Right ventricle myocardium inferior (tissue), 1 donor: Measurements from ENCODE around the gene RNF138. TPM values are rescaled to one million over a fixed set of nuclear protein-coding genes. Genes with fewer than 3 reads are reported as not detected.

Source experiments
- ATAC-seq: fragments of 200-7000 bp; cut with Tn5 transposase; one replicate; pipeline ENCODE4 v1.9.1; 2020; ENCODE audit warnings: mild to moderate bottlenecking, moderate library complexity
- DNase-seq: peaks from one replicate; pipeline ENCODE4 v3.0.0; 2021; ENCODE audit errors: missing footprints
- intact Hi-C: fragments of 100-400 bp; cut with DNase I; formaldehyde crosslinking; loops from one replicate; pipeline ENCODE4 v1.11.0; 2022
- total RNA-seq: library from RNA; stranded (reverse); fragmentation: NEBNext Ultra II Directional; extraction: Animal tissue kit (Norgen Biotek cat#: 25700); gene quantifications from one replicate; pipeline ENCODE4 v1.2.1, GENCODE V29; 2021
- donor health status: DM: no; HTN: yes; CAD: no; lungs with severe emphysema.

The RNF138 gene
- total RNA-seq, 1 donor from 2014 or later, result 8.0 TPM

DNA sequence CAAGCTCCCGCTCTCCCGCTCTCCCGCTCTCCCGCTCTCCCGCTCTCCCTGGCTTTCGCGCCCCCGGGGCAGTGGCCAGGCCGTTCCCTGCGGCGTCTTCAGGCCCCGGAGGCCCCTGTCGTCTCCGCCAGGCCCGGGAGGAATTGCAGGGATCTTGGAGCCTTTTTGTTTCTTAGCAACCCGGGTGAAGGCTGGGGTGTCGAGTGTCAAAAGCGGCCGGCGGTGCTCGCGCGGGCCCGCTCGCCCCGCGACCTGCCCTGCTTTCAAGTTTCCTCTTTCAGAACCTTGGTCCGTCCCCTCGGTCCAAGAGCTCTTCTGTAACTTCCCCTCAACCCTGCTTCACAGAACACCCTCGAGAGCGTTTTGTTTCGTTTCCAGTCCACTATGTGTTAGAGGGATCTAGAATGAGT, 1.4 kb downstream of the RNF138 start:
- intact Hi-C loops, result loop anchor here (2.0 to 10.0 kb wide), 3 partner anchors 74 to 372 kb away; partner anchors contain the start of genes RNF125 and TRAPPC8
- DNase-seq (peak; percentile 74), ATAC-seq (peak; percentile 1)

DNA sequence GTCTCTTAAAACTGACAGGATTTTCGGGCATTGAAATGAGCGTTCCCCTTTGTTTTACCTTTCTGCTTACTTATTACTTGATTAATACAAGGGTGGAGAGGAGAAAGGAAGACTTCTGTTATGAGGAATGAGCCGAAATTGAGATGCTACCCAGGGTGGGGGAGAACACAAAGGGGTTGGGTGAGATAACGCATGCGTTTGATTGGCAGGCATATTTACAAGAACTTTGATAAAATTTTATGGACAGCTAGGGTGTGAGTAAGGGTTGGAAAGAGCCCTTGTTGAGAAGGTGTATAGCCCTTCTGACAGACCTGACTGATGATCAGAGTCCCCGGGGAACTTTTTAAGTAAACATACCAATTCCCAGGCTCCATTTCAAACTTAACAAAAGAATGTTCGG, 1.8 kb downstream of the RNF138 start:
- ATAC-seq (no peak), DNase-seq (no peak)
- intact Hi-C loops, result loop anchor here (2.0 to 10.0 kb wide), 3 partner anchors 75 to 371 kb away; partner anchors contain the start of genes RNF125 and TRAPPC8

DNA sequence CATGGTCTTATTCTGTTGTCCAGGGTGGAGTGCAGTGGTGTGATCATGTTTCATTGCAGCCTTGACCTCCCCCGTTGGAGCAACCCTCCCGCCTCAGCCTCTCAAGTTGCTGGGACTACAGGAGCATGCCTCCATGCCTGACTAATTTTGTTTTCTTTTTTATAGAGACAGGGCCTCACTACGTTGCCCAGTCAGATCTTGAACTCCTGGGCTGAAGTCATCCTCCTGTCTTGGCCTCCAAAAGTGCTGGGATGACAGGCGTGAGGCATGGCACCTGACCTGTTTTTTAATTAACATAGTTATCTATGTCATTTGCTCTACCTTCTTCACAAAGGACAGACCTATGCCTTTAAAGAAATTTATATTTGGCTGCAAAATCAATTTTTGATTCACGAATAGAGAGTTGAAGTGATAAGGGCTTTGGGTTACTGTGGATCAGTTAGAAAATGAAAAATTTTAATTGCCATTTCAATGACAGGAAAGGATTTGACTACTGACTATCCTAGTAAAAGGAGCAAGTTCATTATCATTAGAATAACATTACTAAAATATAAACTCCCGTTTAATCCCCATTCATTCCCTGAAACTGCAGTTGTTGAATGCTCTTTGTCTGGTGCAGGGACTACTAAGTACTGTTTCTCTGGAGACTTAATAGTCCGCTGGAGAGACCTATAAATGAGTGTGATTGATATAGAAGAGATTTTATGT, 3.7 kb downstream of the RNF138 start:
- intact Hi-C loops, result loop anchor here (10.0 kb wide), 1 partner anchor 369 kb away; no protein-coding TSS in a partner anchor
- no peak for ATAC-seq
- DNase-seq, result no peak

DNA sequence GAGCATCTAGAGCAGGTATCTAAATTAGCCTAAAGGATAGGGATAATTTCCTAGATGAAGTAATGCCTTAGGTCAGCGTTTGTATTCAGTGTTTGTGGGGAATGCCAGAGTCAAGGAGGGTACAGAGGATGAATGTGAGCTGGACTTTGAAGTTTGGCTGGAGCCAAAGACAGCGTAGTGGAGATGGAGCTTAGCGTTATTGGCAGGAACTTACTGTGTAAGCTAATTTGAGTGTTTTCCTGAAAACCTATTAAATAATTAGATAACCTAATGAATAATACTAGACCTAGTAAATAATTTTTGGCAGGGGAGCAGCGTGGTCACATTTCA, 4.2 kb downstream of the RNF138 start:
- ATAC-seq, result no peak
- intact Hi-C loops, result loop anchor here (10.0 kb wide), 1 partner anchor 369 kb away; no protein-coding TSS in a partner anchor

DNA sequence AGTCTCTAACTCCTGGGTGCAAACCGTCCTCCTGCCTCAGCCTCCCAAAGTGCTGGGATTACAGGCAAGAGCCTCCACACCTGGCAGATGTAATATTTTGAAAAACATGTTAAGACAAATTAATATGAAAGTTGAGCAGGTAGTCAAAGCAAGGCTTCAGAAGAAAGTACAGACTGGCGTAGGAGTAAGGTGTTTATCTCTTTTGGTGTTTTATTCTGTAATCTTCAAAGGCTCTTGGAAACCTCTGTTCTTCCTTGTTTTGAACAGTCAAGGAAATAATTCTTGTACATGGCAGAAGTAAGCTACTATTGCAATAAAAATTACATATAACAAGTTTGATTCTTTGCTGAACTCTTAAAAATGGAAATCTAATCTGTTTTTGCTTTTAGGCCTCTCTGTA, 5.3 kb downstream of the RNF138 start:
- DNase-seq, result no peak
- intact Hi-C loops, result loop anchor here (10.0 kb wide), 1 partner anchor 368 kb away; no protein-coding TSS in a partner anchor
- ATAC-seq, result no peak

More for the DNA sequence above, 4.2 kb downstream of the RNF138 start:
- DNase-seq, result no peak

DNA sequence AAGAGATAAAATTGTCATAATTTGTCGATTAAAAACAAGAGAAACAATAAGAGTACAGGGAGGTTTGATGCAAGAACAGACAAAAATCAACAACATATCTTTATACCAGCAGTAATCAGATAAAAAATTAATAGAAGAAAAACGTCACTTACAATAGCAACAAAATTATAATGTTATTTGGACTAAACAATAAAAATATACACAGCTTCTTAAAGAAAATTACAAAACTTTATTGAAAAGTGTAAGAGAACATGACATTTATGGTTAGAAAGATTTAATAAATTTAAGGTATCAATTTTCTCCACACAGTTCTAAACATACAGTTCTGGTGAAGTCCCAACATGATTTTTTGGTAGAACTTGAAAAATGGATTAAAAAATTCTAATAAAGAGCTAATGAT, 12.8 kb downstream of the RNF138 start:
- intact Hi-C loops, result no loop called here

DNA sequence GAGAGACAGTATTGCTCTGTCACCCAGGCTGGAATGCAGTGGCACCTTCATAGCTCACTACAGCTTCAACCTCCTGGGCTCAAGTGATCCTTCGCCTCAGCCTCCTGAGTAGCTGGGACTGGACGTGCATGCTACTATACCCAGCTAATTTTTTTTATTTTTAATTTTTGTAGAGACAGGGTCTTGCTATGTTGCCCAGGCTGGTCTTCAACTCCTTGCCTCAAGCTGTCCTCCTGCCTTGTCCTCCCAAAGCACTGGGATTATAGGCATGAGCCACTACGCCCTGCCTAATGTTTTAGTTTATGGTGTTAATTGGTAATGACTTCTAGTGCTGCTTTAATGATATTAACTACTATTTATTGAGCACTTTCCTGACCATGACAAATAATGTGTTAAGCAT, 18.3 kb downstream of the RNF138 start:
- DNase-seq (no peak), ATAC-seq (no peak)
- intact Hi-C loops, result no loop called here

More for the DNA sequence above, 12.8 kb downstream of the RNF138 start:
- DNase-seq (no peak), ATAC-seq (no peak)

DNA sequence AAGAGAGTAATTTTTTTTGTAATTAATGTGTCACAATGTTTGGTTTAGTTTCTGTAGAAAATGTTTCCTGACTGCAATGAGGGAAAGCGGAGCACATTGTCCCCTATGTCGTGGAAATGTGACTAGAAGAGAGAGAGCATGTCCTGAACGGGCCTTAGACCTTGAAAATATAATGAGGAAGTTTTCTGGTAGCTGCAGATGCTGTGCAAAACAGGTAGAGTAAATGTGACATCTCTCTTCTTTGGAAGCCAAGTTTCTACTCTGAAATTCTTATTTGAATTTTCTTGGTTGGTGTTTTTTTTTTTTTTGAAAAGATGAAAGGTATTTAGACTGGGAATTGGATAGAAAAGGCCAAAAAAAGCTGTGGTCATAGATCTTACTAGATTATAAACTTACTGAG, 20.0 kb downstream of the RNF138 start:
- DNase-seq (no peak), ATAC-seq (no peak)
- intact Hi-C loops, result no loop called here

DNA sequence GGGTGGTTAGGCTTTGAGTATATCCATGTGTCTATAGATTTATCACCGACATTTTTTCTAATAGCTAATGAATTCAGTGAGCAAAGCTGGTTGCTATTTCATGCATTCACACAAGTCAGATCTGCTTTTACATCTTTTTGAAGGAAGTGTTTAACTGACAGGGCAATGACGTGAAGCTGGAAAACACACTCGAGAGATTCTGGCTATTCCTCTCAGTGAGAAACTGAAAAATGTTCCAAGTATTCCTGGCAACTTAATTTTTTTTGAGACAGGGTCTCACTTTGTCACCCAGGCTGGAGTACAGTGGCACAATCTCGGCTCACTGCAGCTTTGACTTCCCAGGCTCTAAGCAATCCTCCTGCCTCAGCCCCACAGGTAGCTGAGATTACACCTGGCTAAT, 21.2 kb downstream of the RNF138 start:
- intact Hi-C loops, result no loop called here
- DNase-seq (no peak), ATAC-seq (no peak)

DNA sequence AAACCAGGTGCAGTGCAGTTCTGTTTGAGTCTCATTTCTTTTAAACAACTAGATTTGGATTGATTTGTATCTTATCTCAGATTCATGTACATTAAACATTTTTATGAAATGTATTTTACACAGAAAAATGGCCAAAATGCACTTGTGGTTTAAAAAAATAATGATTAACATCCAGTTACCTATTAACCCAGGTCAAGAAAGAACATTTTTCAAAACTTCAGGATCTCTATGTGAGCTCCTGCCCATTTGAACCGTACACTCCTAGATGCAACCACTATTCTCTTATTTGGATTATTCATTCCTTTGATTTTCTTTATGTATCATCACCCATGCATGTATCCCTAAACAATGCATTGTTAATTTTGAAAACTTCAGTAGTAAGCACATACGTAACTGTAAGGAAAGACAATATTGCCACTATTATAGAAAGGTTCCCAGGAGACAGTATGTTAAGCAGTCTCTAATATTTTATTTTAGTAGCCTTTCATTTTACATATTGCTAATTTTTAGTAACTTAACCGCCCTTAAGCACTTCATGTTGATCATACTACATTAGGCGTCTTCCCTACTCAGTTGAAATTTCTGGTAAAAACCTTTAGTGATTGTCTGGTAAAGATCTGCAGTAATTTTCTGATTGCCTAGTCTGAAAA, 22.7 kb downstream of the RNF138 start:
- no peak for ATAC-seq
- intact Hi-C loops, result no loop called here
- DNase-seq, result no peak

DNA sequence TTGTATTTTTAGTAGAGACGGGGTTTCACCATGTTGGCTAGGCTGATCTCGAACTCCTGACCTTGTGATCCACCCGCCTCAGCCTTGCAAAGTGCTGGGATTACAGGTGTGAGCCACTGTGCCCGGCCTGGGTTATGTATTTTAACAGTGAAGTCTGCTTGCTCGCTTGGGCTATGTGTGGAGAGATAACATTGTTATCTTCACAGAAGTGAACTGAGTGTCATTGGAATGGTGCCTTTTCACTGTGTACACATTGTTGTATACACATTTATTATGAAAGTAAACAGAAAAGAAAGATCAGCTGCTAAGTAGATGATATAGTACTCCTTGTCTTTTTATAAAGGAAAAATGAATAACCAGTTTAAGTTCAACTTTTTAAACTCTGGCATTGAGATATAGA, 30.4 kb downstream of the RNF138 start:
- no peak for ATAC-seq
- intact Hi-C loops, result no loop called here
- DNase-seq, result no peak

DNA sequence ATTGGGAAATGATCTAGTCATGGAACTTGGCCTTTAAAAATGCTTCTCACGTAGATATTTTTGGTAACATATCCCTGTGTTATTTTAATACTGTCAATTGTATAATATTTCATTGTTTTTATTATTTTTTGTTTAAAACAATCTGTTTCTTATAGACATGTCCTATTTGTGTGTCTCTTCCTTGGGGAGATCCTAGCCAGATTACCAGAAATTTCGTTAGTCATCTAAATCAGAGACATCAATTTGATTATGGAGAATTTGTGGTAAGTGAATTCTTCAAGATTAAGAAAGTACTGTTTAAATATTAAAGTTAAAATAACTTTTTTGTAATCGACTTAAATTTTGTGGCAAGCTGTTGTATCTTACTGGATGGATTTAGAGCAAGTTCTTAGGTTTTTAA, 34.9 kb downstream of the RNF138 start:
- intact Hi-C loops, result no loop called here
- no peak for DNase-seq
- no peak for ATAC-seq

DNA sequence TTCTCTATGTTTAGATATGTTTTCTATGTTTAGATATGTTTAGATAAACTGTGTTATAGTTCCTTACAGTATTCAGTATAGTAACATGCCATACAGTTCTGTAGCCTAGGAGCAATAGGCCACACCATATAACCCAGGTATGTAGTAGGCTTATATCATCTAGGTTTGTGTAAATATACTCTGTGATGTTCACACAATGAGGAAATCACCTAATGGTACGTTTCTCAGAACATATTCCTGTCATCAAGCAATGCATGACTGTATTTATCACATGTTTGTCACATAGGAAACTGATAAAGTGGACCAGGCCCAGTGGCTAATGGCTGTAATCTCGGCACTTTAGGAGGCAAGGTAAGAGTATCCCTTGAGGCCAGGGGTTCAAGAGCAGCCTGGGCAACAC, 44.0 kb downstream of the RNF138 start:
- ATAC-seq, result no peak
- intact Hi-C loops, result no loop called here
- DNase-seq, result no peak

DNA sequence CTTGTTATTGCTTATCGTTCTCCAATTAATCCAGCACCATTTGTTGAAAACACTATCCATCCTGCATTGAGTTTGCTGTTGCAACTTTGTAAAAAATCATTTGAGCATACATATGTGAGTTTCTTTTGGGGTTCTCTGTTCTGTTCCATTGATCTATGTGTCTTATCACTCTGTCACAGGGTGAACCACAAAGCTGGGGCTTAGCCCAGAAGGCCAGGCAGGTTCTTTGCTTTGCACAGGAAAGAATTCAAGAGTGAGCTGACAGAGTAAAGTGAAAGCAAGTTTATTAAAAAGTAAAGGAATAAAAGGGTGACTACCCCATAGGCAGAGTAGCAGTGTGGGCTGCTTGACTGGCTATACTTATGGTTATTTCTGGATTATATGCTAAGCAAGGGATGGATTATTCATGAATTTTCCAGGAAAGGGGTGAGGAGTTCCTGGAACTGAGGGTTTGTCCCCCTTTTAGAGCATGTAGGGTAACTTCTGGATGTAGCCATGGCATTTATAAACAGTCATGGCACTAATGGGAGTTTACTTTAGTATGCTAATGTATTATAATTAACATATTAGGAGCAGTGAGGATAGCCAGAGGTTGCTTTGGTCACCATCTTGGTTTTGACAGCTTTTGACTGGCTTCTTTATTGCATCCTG, 46.8 kb downstream of the RNF138 start:
- ATAC-seq (no peak), DNase-seq (no peak)
- intact Hi-C loops, result no loop called here

DNA sequence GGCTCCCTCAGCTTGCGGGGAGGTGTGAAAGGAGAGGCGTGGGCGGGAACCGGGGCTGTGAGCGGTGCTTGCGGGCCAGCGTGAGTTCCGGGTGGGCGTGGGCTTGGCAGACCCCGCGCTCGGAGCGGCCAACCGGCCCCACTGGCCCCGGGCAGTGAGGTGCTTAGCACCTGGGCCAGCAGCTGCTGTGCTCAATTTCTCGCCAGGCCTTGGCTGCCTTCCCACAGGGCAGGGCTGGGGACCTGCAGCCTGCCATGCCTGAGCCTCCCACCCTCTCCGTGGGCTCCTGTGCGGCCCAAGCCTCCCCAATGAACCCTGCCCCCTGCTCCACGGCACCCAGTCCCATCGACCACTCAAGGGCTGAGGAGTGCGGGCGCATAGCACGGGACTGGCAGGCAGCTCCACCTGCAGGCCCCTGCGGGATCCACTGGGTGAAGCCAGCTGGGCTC, 48.2 kb downstream of the RNF138 start:
- intact Hi-C loops, result no loop called here
- DNase-seq (no peak), ATAC-seq (no peak)

DNA sequence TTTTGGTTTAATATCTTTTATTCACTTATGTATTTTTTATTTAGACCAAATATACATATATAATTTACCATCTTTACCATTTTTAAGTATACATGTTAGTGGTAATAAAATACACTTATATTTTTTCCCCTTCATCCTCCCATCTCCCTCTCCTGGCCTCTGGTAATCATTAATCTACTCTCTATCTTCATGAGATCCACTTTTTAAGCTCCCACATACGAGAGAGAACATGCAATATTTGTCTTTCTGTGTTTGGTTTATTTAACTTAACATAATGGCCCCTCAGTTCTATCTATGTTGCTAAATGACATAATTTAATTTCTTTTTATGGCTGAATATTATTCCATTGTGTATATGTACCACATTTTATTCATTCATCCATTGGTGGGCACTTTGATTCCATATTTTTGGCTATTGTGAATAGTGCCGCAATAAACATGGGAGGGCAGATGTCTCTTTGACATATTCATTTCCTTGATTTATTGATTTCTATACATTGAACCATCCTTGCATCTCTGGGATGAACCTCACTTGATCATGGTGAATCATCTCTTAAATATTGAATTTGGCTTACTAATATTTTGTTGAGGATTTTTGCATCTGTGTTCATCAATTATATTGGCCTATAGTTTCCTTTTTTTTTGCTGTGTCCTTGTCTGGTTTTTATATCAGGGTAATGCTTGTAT, 56.7 kb downstream of the RNF138 start:
- ATAC-seq, result no peak
- intact Hi-C loops, result no loop called here
- no peak for DNase-seq

DNA sequence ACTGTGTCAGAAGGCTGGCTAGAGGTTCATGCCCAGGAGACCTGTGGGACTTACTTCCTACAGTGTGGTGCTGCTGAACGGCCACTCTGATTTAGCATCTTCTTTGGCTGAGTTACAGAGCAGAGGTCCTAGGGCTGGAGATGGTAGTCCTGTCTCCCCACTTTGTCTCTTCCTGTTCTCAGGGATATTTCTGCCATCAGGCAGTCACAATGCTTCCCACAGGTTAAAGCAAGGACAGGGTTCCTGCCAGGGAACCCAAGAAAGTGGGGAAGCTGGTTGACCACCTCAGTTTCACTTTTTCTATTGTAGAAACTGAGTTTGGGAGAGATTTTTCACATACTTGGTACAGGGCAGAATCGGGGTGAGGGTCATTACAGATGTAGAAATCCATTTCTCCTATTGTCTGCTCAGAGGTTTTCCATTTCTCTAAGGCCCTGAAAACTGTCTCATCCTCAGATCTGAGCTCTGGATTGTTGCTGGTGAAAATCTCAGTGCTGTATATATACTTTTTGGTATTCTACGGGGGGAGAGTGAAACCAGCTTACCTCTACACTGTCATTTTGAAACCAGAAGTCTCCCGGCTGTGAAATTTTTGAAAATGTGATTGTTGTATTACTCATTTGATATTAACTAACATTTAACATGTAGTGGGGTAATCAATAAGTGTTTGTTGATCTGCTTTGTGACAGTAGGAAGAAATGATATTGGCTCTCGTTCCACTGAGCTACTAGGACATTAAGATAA, 61.2 kb downstream of the RNF138 start:
- intact Hi-C loops, result no loop called here
- DNase-seq (no peak), ATAC-seq (no peak)

DNA sequence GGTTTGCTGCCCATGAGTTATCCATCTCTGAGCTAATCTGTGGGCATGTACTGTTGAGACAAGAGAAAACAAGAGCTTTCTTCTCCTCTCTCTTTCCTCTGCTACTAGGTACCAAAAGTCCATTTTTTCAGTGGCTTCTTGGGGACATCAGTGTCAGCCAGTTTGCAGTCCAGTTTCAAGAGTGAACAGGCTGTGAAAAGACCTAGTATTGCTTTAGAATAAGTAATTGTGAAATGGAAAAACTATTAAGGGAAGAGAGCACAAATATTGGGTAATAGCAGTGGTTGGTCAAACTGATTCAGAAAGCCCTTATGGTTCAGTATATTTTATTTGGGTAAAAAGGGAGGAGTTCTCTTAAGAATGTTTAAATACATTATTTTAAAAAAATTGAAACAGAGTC, 65.2 kb downstream of the RNF138 start:
- intact Hi-C loops, result loop anchor here (5.0 kb wide), 2 partner anchors 115 to 315 kb away; partner anchors contain the start of gene GAREM1
- DNase-seq (no peak), ATAC-seq (no peak)
